GM18511 (cell line): ENCODE measurements around the gene TTYH1.

Experiments
- ATAC-seq: cut with Tn5 transposase; IDR thresholded peaks from one replicate; pipeline ENCODE4 v1.9.1; 2021; ENCODE audit warnings: mild to moderate bottlenecking, moderate library complexity; ENCODE audit not compliant: unreplicated experiment

Gene TTYH1

DNA sequence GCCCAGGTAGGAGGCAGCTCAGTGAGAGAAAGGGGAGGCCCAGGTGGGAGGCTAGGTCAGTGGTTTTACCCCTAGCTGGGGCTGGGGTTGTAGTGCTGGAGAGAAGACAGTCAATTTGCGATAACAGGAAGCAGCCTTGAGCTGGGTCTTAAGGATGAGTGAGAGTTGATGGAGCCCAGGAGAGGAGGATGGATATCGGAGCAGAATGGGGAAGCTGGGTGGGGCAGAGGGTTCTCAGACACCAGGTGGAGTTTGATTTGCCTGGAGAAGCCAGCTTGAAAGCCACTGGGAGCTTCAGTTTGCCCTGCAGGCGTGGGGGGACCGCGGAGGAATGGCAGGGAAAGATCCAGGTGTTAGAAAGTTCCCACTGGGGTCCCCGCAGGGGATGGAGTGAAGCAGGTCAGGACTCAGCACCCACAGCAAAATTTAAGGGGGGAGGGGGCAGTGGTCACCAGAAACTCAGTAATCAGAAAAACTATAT lies 58.7 kb downstream of the TTYH1 start:
- no peak for ATAC-seq

DNA sequence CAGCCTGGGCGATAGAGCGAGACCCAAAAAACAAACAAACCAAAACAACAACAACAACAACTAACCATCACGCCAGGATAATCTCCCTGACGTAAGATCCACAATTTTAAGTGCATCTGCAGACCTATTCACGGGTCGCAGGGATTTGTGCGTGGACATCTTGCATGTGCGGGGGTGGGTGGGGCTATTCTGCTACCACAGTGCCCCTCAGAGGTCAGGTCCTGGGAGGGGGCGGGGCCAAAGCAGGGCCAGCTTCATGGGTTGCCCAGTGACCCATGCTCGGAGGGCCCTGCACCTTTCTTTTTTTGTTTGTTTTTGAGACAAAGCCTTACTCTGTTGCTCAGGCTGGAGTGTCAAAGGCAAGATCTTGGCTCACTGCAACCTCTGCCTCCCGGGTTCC lies 60.4 kb downstream of the TTYH1 start:
- no peak for ATAC-seq

DNA sequence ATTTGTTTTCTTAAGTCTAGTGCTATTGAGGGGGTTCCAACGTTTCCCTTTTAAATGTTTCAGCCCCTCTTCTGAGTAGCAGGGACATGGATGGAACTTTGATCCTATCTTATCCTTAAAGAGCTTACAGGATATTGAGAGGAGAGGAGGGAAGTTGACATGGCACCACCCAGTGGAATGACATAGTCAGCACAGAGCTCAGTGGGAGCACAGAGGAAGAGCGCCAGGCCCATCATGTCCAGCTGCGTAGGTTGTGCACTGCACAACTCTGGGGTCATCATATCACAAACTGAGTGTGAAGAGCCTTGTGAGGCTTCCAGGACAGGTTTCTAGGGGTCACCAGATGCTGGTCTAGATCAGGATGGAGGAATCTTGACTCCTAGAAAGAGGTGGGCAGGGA lies 62.4 kb downstream of the TTYH1 start:
- ATAC-seq, result no peak

DNA sequence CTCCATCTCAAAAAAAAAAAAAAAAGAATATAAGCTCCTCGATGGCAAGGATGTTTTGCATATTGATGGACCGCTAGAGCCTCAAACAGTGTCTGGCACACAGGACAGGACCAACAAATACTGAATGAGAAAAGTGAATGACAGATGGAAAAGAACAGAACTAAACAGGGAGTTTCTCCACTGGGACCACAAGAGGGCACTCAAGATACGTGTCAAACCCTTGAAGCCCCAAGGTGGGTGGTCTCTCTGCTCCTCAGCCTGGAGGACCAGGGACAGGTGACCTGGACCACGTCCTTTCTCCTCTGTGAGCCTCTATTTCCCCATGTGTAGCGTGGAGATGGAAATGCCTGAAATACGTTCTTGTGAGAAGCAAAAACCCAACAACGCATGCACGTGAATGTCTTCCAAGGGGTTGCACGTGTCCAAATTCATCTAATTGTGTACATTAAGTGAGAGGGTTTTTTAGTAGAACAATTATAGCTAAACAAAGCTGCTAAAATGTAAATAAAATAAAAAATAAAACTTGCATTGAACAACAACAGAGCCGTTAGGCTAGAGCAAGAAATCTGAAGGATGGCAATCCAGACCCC lies 63.5 kb downstream of the TTYH1 start:
- ATAC-seq, result no peak

DNA sequence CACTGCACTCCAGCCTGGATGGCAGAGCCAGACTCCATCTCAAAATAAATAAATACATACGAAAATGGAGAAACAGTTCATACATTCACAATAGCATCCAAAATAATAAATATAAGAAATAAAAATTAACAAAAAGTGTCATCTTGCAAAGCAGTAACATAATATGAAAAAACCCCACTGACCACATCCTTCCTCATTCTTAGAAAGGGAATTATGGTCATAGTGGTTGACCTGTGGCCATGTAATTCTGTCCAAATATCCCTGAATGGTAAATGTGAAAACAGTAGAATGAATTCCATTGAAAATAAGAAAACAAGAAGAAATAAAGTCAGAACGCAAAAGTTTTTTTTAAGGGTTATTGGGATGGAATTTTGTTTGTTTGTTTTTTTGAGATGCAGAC lies 64.8 kb downstream of the TTYH1 start:
- no peak for ATAC-seq

DNA sequence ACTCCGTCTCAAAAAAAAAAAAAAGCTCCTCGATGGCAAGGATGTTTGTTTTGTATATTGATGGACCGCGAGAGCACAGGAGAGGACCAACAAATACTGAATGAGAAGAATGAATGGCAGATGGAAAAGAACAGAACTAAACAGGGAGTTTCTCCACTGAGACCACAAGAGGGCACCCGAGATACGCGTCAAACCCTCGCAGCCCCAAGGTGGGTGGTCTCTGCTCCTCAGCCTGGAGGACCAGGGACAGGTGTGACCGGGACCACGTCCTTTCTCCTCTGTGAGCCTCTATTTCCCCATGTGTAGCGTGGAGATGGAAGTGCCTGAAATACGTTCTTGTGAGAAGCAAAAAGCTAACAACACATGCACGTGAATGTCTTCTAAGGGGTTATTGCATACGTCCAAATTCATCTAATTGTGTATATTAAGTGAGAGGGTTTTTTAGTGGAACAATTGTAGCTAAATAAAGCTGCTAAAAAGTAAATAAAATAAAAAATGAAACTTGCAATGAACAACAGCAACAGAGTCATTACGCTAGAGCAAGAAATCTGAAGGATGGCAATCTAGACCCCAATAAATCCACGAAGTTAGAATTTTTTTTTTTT lies 66.2 kb downstream of the TTYH1 start:
- ATAC-seq, result no peak

DNA sequence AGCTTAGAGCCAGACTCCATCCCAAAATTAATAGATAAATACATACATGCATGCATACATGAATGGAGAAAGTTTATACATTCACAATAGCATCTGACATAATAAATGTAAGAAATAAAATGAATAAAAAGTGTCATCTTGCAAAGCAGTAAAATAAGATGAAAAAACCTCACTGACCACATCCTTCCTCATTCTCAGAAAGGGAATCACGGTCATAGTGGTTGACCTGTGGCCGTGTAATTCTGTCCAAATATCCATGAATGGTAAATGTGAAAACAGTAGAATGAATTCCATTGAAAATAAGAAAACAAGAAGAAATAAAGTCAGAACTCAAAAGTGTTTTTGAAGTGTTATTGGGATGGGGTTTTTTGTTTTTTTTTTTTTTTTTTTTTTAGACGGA lies 67.6 kb downstream of the TTYH1 start:
- ATAC-seq, result no peak

DNA sequence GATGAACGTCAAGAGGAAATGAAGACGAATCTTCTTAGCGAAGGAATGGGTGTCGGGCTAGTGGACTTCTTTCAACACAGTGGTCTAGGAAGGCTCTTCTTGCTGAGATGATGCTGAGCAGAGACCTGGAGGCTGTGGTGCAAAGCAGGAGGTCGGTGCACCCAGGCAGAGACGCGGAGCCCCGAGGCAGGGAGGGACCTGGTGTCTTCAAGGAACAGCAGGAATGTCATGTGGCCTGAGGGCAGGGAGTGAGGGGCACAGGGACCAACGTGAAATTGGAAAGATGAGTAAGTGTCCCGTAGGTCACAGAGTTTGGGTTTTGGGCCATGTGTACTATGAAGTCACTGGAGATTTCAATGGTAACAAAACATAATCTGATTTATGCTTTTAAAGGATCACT lies 69.2 kb downstream of the TTYH1 start:
- ATAC-seq, result no peak

DNA sequence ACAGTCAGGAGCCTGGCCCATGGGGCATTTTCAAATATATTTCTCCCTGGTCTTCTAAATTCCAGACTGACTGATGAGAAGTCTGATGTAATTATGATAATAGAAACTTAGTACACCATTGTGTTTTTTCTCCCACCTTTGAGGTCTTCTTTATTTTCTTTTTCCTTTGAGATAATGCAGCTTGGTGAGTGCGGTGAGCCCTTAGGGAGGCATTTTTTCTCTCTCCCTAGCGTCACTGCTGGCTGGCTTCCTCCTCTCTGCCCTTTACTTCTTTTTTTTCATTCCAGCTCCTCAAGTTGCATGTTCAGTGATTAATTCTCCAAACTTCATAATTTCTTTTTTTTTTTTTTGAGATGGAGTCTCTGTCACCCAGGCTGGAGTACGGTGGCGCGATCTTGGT lies 70.6 kb downstream of the TTYH1 start:
- ATAC-seq, result no peak
